HepG2 (cell line): ENCODE measurements around the gene ATIC. TPM values are rescaled to one million over a fixed set of nuclear protein-coding genes. Genes with fewer than 3 reads are reported as not detected.

ENCODE experiments used
- HOXA9 ChIP-seq: sonication (generic); formaldehyde crosslinking; IDR thresholded peaks from 2 replicates; pipeline ENCODE4 v1.8.1; 2022; ENCODE audit warnings: missing genetic modification reagents, mild to moderate bottlenecking, moderate library complexity, borderline replicate concordance
- IRX3 ChIP-seq: sonication (generic); formaldehyde crosslinking; IDR thresholded peaks from 2 replicates; pipeline ENCODE4 v1.8.1; 2023; ENCODE audit warnings: mild to moderate bottlenecking, low read depth, missing genetic modification reagents, borderline replicate concordance
- KAT7 ChIP-seq: IDR thresholded peaks from 2 replicates; pipeline ENCODE4 v1.6.1; 2018; ENCODE audit warnings: borderline replicate concordance, missing compliant biosample characterization
- KLF15 ChIP-seq: sonication (generic); formaldehyde crosslinking; IDR thresholded peaks from 2 replicates; pipeline ENCODE4 v1.8.1; 2023; ENCODE audit warnings: borderline replicate concordance, mild to moderate bottlenecking, inconsistent platforms, missing genetic modification reagents, mixed read lengths
- MEIS2 ChIP-seq: sonication (generic); formaldehyde crosslinking; IDR thresholded peaks from 2 replicates; pipeline ENCODE4 v1.9.0; 2021; ENCODE audit warnings: mild to moderate bottlenecking, missing genetic modification reagents
- NR2F1 ChIP-seq, 2 experiments: fragments of 450-650 bp in 1 of 2; formaldehyde crosslinking in 1 of 2; IDR thresholded peaks; 2 replicates each; pipeline versions ENCODE4 v1.5.0 to v1.6.1; 2016 to 2020; ENCODE audit warnings: mild to moderate bottlenecking in 1 of 2, missing compliant biosample characterization in 1 of 2, missing genetic modification reagents in 1 of 2, moderate library complexity in 1 of 2
- NR3C1 ChIP-seq: sonication (generic); formaldehyde crosslinking; IDR thresholded peaks from 2 replicates; pipeline ENCODE4 v1.4.0; 2020; ENCODE audit warnings: missing genetic modification reagents
- PPARG ChIP-seq: conservative IDR thresholded peaks from 2 replicates; pipeline ENCODE4 v1.6.1; 2016; ENCODE audit warnings: missing biosample characterization, missing genetic modification reagents
- PTBP1 ChIP-seq: fragments of 200-400 bp; formaldehyde crosslinking; IDR thresholded peaks from 2 replicates; pipeline ENCODE4 v1.6.1; 2018; ENCODE audit warnings: low read length, low read depth; ENCODE audit not compliant: poor library complexity, severe bottlenecking
- REPIN1 ChIP-seq: sonication (generic); formaldehyde crosslinking; IDR thresholded peaks from 2 replicates; pipeline ENCODE4 v1.8.0; 2022; ENCODE audit warnings: missing genetic modification reagents, low read depth, mild to moderate bottlenecking, borderline replicate concordance
- RERE ChIP-seq: IDR thresholded peaks from 2 replicates; pipeline ENCODE4 v1.6.1; 2016; ENCODE audit warnings: low read depth, missing genetic modification reagents, missing compliant biosample characterization
- ZNF282 ChIP-seq: fragments of 450-650 bp; IDR thresholded peaks from 2 replicates; pipeline ENCODE4 v1.6.1; 2018; ENCODE audit not compliant: partially characterized antibody
- ZNF496 ChIP-seq: sonication (generic); formaldehyde crosslinking; IDR thresholded peaks from 2 replicates; pipeline ENCODE4 v1.8.1; 2023; ENCODE audit warnings: mild to moderate bottlenecking, moderate library complexity, missing genetic modification reagents; ENCODE audit not compliant: insufficient replicate concordance
- ZNF549 ChIP-seq: sonication (generic); formaldehyde crosslinking; IDR thresholded peaks from 2 replicates; pipeline ENCODE4 v1.5.0; 2020; ENCODE audit warnings: missing genetic modification reagents
- ZNF703 ChIP-seq: sonication (generic); formaldehyde crosslinking; IDR thresholded peaks from 2 replicates; pipeline ENCODE4 v1.5.1; 2020; ENCODE audit warnings: missing genetic modification reagents, mild to moderate bottlenecking, moderate library complexity, borderline replicate concordance
- ZNF740 ChIP-seq: sonication (generic); formaldehyde crosslinking; IDR thresholded peaks from 2 replicates; pipeline ENCODE4 v1.4.0; 2020; ENCODE audit warnings: missing genetic modification reagents
- ZNF775 ChIP-seq: sonication (generic); formaldehyde crosslinking; IDR thresholded peaks from 2 replicates; pipeline ENCODE4 v1.4.0; 2020; ENCODE audit warnings: missing genetic modification reagents, mild to moderate bottlenecking, moderate library complexity, borderline replicate concordance
- ZNF891 ChIP-seq: sonication (generic); formaldehyde crosslinking; IDR thresholded peaks from 2 replicates; pipeline ENCODE4 v1.5.0; 2020; ENCODE audit warnings: mild to moderate bottlenecking, missing genetic modification reagents
- polyA plus RNA-seq, 8 experiments: library from polyadenylated mRNA; depleted of rRNA in 3 of 8; stranded (reverse) in 7 of 8; unstranded in 1 of 8; fragments of >200 nt; fragmentation: Illumina TruSeq in 4 of 8; extraction: Trizol in 4 of 8; gene quantifications; 2 replicates each; pipeline versions ENCODE4 v1.2.1 to v1.2.3, GENCODE V29; 2011 to 2016; ENCODE audit warnings: low read depth in 4 of 8, missing spikeins in 1 of 8, mixed read lengths in 1 of 8; ENCODE audit not compliant: insufficient read depth in 1 of 8
- total RNA-seq, 5 experiments: library from RNA; depleted of rRNA; stranded (reverse); fragments of >200 nt; fragmentation: Illumina TruSeq; extraction: Trizol; gene quantifications; 2 replicates each; pipeline ENCODE4 v1.2.3, GENCODE V29; 2016; ENCODE audit warnings: low read depth in 1 of 5
- TF ChIP-seq, protein P1 (sequence below): sonication (generic); formaldehyde crosslinking; IDR thresholded peaks from 2 replicates; pipeline ENCODE4 v1.4.0; 2020; ENCODE audit warnings: missing genetic modification reagents, borderline replicate concordance

ATIC gene
- total and polyA plus RNA-seq, 2 of the 13 experiments (the other 11 are each of a cell fraction or from before 2014, with no cell fraction given): 89.8 to 146 TPM

- no peak for TF ChIP-seq PTBP1
- TF ChIP-seq PPARG (CRISPR knock-in tag): peak; percentile 68; the same call in 1 of the 2 replicates
- TF ChIP-seq NR2F1 (CRISPR knock-in tag; IDR thresholded peaks at IDR 0.05): no peak
- TF ChIP-seq KLF15: peak; percentile 92
- TF ChIP-seq, protein P1, sequence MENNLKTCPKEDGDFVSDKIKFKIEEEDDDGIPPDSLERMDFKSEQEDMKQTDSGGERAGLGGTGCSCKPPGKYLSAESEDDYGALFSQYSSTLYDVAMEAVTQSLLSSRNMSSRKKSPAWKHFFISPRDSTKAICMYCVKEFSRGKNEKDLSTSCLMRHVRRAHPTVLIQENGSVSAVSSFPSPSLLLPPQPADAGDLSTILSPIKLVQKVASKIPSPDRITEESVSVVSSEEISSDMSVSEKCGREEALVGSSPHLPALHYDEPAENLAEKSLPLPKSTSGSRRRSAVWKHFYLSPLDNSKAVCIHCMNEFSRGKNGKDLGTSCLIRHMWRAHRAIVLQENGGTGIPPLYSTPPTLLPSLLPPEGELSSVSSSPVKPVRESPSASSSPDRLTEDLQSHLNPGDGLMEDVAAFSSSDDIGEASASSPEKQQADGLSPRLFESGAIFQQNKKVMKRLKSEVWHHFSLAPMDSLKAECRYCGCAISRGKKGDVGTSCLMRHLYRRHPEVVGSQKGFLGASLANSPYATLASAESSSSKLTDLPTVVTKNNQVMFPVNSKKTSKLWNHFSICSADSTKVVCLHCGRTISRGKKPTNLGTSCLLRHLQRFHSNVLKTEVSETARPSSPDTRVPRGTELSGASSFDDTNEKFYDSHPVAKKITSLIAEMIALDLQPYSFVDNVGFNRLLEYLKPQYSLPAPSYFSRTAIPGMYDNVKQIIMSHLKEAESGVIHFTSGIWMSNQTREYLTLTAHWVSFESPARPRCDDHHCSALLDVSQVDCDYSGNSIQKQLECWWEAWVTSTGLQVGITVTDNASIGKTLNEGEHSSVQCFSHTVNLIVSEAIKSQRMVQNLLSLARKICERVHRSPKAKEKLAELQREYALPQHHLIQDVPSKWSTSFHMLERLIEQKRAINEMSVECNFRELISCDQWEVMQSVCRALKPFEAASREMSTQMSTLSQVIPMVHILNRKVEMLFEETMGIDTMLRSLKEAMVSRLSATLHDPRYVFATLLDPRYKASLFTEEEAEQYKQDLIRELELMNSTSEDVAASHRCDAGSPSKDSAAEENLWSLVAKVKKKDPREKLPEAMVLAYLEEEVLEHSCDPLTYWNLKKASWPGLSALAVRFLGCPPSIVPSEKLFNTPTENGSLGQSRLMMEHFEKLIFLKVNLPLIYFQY: peak; percentile 83; the same call in 1 of the 2 replicates
- no peak for TF ChIP-seq ZNF496 (CRISPR knock-in tag)
- no peak for TF ChIP-seq ZNF549 (CRISPR knock-in tag)
- TF ChIP-seq ZNF703 (CRISPR knock-in tag): no peak; the same call in 1 of the 2 replicates
- TF ChIP-seq KAT7 (CRISPR knock-in tag): peak; percentile 99
- TF ChIP-seq ZNF891: no peak
- TF ChIP-seq REPIN1: peak; percentile 99; the same call in 1 of the 2 replicates
- TF ChIP-seq RERE (CRISPR knock-in tag): peak; percentile 29; the same call in 1 of the 2 replicates
- TF ChIP-seq NR3C1 (CRISPR knock-in tag): no peak
- peak; percentile 99 for TF ChIP-seq HOXA9 (CRISPR knock-in tag)
- 0 out of 2 replicates have a peak, but pooled peaks have one; percentile 80 for TF ChIP-seq ZNF775 (CRISPR knock-in tag)
- TF ChIP-seq ZNF282: no peak
- peak; percentile 74; the same call in 1 of the 2 replicates for TF ChIP-seq ZNF740 (CRISPR knock-in tag)
- TF ChIP-seq MEIS2 (CRISPR knock-in tag): peak; percentile 95
- peak; percentile 97 for TF ChIP-seq IRX3
Measured at GRCh38 chr2:215311625-215312396, at the start of gene ATIC (continued).
